Endodermal cell (in vitro differentiated cells): Measurements from ENCODE around the gene CASQ2. TPM values are rescaled to one million over a fixed set of nuclear protein-coding genes. Genes with fewer than 3 reads are reported as not detected.

ENCODE experiments used
- DNase-seq: peaks from one replicate; pipeline ENCODE4 v3.0.0-alpha.2; 2017
- H3K27ac ChIP-seq: 2 replicates; pipeline ENCODE4 v1.5.1; 2013; ENCODE audit warnings: mild to moderate bottlenecking, low read depth, low read length, moderate library complexity
- H3K27me3 ChIP-seq: 2 replicates; pipeline ENCODE4 v1.6.1; 2013; ENCODE audit warnings: mild to moderate bottlenecking, low read length, moderate library complexity; ENCODE audit not compliant: insufficient read depth, control insufficient read depth, poor library complexity, severe bottlenecking
- H3K36me3 ChIP-seq: 2 replicates; pipeline ENCODE4 v1.7.0; 2013; ENCODE audit warnings: mild to moderate bottlenecking, low read length, moderate library complexity; ENCODE audit not compliant: control insufficient read depth, insufficient read depth
- H3K4me1 ChIP-seq: one replicate; pipeline ENCODE4 v1.7.0; 2013; ENCODE audit warnings: low read length; ENCODE audit not compliant: control insufficient read depth, insufficient read depth
- H3K4me3 ChIP-seq: 2 replicates; pipeline ENCODE4 v1.5.1; 2013; ENCODE audit warnings: mild to moderate bottlenecking, low read length, moderate library complexity
- H3K9ac ChIP-seq: 2 replicates; pipeline ENCODE4 v1.6.1; 2013; ENCODE audit warnings: mild to moderate bottlenecking, low read length, moderate library complexity; ENCODE audit not compliant: poor library complexity, severe bottlenecking; ENCODE audit errors: extremely low read depth
- H3K9me3 ChIP-seq: 2 replicates; pipeline ENCODE4 v1.6.1; 2013; ENCODE audit warnings: mild to moderate bottlenecking, low read length, moderate library complexity; ENCODE audit not compliant: control insufficient read depth
- H3K27ac Mint-ChIP-seq: 2 replicates; pipeline ENCODE4 v1.8.0; 2020; ENCODE audit warnings: mixed read lengths
- H3K27me3 Mint-ChIP-seq: 2 replicates; pipeline ENCODE4 v1.8.0; 2021; ENCODE audit warnings: mild to moderate bottlenecking, mixed read lengths; ENCODE audit not compliant: insufficient read depth
- H3K36me3 Mint-ChIP-seq: 2 replicates; pipeline ENCODE4 v1.8.0; 2020; ENCODE audit warnings: low read depth, mixed read lengths
- H3K4me1 Mint-ChIP-seq: 2 replicates; pipeline ENCODE4 v1.8.0; 2020; ENCODE audit warnings: mixed read lengths
- H3K4me3 Mint-ChIP-seq: 2 replicates; pipeline ENCODE4 v1.8.0; 2020; ENCODE audit warnings: mild to moderate bottlenecking, moderate library complexity, mixed read lengths
- H3K9me3 Mint-ChIP-seq: 2 replicates; pipeline ENCODE4 v1.8.0; 2020; ENCODE audit warnings: mild to moderate bottlenecking, mixed read lengths
- CTCF ChIP-seq: fragments of 200-600 bp; sonication (generic); conservative IDR thresholded peaks from 2 replicates; pipeline ENCODE4 v1.5.0; 2021; ENCODE audit warnings: antibody characterized with exemption, mild to moderate bottlenecking
- WGBS, 2 experiments: methylation state at CpG; one replicate each; pipeline versions ENCODE4 v1.1.5 to v1.1.7; 2013; ENCODE audit warnings: missing lambda C conversion rate in 2 of 2, mixed read lengths in 1 of 2; ENCODE audit not compliant: insufficient coverage in 1 of 2, insufficient read length in 1 of 2; 5-methylcytosine and 5-hydroxymethylcytosine counted together
- total RNA-seq, 2 donors: library from RNA; stranded (reverse); fragmentation: NEBNext Ultra II Directional in 1 of 2; extraction: Animal tissue kit (Norgen Biotek cat#: 25700) in 1 of 2; gene quantifications; 2 replicates in 1 of 2; 3 replicates in 1 of 2; pipeline ENCODE4 v1.2.1, GENCODE V29; 2021

Gene CASQ2
- total RNA-seq, 2 donors from 2014 or later: not detected

GRCh38 chr1:115701090-115701489 lies 67.4 kb downstream of the CASQ2 start:
- no peak overlapping the region for H3K27ac ChIP-seq
- H3K4me3 Mint-ChIP-seq: no peak overlapping the region
- no peaks in the 10 kb centered on the region for H3K27me3 ChIP-seq
- no peaks in the 10 kb centered on the region for H3K9me3 ChIP-seq
- WGBS, 2 experiments: 80 to 94% methylated on average over 1 to 3 of the region's 3 CpGs
- no peak for TF ChIP-seq CTCF
- no peak for DNase-seq
- H3K4me1 Mint-ChIP-seq: peaks cover 14% of the 10 kb centered on the region
- H3K9ac ChIP-seq: no peak overlapping the region
- H3K4me1 ChIP-seq: no peaks in the 10 kb centered on the region
- no peaks in the 10 kb centered on the region for H3K9me3 Mint-ChIP-seq
- no peak overlapping the region for H3K27ac Mint-ChIP-seq
- H3K36me3 Mint-ChIP-seq: no peaks in the 10 kb centered on the region
- no peaks in the 10 kb centered on the region for H3K27me3 Mint-ChIP-seq
- H3K4me3 ChIP-seq: no peak overlapping the region
- H3K36me3 ChIP-seq: no peaks in the 10 kb centered on the region

GRCh38 chr1:115697619-115698018 lies 70.9 kb downstream of the CASQ2 start:
- Mint-ChIP-seq H3K9me3 (no peaks in the 10 kb centered on the region), H3K27me3 (no peaks in the 10 kb centered on the region)

GRCh38 chr1:115694805-115695204 lies 73.7 kb downstream of the CASQ2 start:
- peaks cover 33% of the 10 kb centered on the region for H3K36me3 Mint-ChIP-seq
- H3K9me3 ChIP-seq: no peaks in the 10 kb centered on the region
- no peak for TF ChIP-seq CTCF
- no peaks in the 10 kb centered on the region for H3K4me1 ChIP-seq
- 83 to 90% methylated on average over 1 to 3 of the region's 3 CpGs for WGBS, 2 experiments
- H3K4me3 ChIP-seq: no peak overlapping the region
- no peak overlapping the region for H3K4me3 Mint-ChIP-seq
- no peaks in the 10 kb centered on the region for H3K27me3 Mint-ChIP-seq
- no peak overlapping the region for H3K27ac ChIP-seq
- no peak overlapping the region for H3K27ac Mint-ChIP-seq
- H3K9ac ChIP-seq: no peak overlapping the region
- peaks cover 6% of the 10 kb centered on the region for H3K4me1 Mint-ChIP-seq
- H3K9me3 Mint-ChIP-seq: no peaks in the 10 kb centered on the region
- H3K27me3 ChIP-seq: no peaks in the 10 kb centered on the region
- H3K36me3 ChIP-seq: peaks cover 42% of the 10 kb centered on the region
- no peak for DNase-seq

More at GRCh38 chr1:115697619-115698018, 70.9 kb downstream of the CASQ2 start:
- Histone ChIP-seq H3K4me1 (no peaks in the 10 kb centered on the region), H3K9me3 (no peaks in the 10 kb centered on the region), H3K27me3 (no peaks in the 10 kb centered on the region), H3K36me3 (peaks cover 14% of the 10 kb centered on the region), H3K9ac (no peak overlapping the region), H3K4me3 (no peak overlapping the region), H3K27ac (no peak overlapping the region)
- no peak for DNase-seq
- Mint-ChIP-seq H3K27ac (no peak overlapping the region), H3K36me3 (peaks cover 6% of the 10 kb centered on the region), H3K4me1 (peaks cover 12% of the 10 kb centered on the region), H3K4me3 (no peak overlapping the region)
- TF ChIP-seq CTCF: no peak
- WGBS, 2 experiments: 83% methylated on average over 1 of the region's 1 CpG; no CpG with 5 or more reads in 1 of the 2 experiments
